ENCODE data around the gene OR2Z1. TPM values are rescaled to one million over a fixed set of nuclear protein-coding genes. Genes with fewer than 3 reads are reported as not detected.

The OR2Z1 gene
- total RNA-seq, 4 donors from 2014 or later = not detected

DNA sequence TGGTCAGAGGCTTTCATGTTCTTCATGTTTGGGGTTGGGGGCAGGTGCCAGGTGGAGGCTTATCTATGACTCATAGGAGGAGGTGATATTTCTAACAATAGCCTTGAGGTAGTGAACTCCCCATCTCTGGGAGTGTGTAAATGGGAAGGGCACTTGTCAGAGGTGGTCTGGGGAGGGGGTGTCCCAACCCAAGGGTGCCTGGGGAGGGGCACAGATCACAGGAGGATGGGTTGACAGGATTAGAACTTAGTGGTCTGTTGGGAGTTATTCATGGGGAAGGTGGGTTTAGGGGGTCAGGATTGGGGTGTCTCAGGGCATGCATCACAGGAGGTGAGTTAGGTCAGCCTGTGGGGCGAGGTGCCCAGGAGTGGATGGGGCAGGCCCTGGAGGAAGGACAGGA lies 24.4 kb upstream of the OR2Z1 start:
- TF ChIP-seq, protein P1, sequence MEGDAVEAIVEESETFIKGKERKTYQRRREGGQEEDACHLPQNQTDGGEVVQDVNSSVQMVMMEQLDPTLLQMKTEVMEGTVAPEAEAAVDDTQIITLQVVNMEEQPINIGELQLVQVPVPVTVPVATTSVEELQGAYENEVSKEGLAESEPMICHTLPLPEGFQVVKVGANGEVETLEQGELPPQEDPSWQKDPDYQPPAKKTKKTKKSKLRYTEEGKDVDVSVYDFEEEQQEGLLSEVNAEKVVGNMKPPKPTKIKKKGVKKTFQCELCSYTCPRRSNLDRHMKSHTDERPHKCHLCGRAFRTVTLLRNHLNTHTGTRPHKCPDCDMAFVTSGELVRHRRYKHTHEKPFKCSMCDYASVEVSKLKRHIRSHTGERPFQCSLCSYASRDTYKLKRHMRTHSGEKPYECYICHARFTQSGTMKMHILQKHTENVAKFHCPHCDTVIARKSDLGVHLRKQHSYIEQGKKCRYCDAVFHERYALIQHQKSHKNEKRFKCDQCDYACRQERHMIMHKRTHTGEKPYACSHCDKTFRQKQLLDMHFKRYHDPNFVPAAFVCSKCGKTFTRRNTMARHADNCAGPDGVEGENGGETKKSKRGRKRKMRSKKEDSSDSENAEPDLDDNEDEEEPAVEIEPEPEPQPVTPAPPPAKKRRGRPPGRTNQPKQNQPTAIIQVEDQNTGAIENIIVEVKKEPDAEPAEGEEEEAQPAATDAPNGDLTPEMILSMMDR (IDR thresholded peaks at IDR 0.05; ENCODE audit: low read depth) = no peak

DNA sequence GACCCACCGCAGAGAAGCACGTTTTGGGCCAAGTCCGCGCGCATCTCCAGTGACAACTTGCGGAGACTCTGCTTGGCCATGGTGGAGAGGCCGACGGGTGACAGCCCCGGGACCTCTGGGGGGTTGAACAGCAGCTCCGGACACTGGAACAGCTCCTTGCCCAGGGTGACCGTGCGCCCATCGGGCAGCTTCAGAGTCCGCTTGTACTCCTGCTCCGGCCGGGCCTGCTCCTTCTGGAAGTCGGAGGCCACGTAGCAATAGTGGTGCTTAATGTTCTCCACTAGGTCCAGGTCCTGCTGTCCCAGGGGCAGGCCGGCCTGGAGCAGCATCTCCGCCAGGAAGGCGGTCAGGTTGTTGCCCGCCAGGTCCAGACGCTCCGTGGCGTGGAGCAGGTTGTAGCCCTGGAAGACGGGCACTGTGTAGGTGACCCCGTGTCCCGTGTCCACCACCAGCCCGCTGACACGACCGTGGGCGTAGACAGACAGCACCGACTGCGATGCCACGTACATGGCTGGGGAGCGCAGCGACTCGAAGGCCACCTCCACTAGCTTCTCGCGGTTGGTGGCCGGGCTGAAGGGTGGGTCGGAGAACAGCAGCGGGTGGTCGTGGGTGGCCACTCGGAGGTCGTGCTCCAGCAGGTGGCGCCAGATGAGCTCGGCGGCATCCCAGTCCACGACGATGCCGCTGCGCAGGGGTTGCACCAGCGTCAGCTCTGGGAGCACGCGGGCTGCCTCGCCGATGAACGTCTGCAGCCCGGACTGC lies 23.6 kb upstream of the OR2Z1 start:
- TF ChIP-seq, protein P1 (IDR thresholded peaks at IDR 0.05; ENCODE audit: low read depth) = no peak

DNA sequence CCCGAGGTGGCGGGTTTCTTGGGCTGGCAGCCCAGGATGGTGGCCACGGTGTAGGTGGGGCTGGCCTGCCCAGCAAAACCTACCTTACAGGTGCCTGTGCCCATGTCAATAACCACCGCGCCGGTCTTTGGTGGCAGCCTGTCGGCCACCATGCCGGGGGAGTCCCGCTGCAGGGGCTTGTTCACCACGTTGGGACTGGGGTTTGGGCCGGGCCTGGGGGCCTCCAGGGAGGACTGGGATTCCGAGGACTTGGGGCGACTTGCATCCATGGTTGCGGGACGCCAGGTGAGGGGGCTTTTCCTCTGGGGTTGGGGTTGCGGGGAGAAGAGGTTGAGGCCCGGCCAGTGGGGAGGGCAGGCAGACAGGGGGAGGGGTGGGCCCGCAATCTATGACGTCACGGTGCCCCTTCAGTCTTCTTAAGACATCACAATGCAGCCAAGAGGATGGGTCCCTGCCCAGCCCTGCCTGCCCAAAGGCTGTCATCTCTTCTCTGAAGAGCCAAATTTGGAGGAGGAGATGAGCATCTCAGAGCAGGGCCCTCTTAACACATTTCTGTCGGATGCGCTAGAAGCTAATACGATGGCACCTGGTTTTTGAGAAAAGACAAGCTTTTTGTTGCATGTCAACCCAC lies 22.9 kb upstream of the OR2Z1 start, which contains the start of gene ACTL9:
Gene ACTL9, minus strand, starts transcription at position 363 of the 631 bp plus-strand sequence. Its CDS starts 94 bp downstream, at position 269.
- TF ChIP-seq, protein P1 (IDR thresholded peaks at IDR 0.05; ENCODE audit: low read depth) = no peak

DNA sequence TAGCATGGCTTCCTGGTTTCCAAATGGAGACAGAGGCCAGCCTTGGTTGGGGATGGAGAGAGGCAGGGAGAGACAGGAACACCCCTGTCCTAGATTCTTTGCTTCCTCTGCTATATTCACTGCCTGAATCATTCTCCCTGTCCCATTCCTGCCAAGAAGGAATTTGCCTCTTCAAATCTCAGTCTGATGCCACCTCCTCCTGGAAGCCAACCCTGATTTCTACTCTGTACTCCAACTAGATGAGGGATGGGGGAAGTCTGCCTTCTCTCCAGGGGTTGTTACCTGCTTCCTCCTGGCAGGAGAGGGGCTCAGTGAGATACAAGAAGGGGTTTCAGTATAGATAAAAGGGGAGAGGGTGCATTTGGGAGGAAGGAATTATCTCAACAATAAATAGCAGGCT lies 21.5 kb upstream of the OR2Z1 start:
- TF ChIP-seq, protein P1 (IDR thresholded peaks at IDR 0.05; ENCODE audit: low read depth) = no peak

DNA sequence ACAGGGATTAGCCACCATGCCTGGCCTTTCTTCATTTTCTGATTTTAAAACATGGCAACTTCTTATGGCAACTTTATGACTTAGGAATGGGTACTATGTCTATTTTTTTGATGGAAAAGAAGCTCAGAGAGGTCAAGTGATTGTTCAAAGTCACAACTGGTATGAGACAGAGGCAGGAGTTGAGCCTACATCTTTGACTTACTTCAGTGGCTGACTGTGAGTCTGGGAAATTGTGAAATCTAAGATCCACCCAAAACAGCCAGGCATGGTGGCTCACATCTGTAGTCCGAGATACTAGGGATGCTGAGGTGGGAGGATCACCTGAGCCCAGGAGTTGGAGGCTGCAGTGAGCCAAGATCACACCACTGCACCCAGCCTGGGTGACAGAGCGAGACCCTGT lies 20.5 kb upstream of the OR2Z1 start:
- TF ChIP-seq, protein P1 (IDR thresholded peaks at IDR 0.05; ENCODE audit: low read depth) = no peak

DNA sequence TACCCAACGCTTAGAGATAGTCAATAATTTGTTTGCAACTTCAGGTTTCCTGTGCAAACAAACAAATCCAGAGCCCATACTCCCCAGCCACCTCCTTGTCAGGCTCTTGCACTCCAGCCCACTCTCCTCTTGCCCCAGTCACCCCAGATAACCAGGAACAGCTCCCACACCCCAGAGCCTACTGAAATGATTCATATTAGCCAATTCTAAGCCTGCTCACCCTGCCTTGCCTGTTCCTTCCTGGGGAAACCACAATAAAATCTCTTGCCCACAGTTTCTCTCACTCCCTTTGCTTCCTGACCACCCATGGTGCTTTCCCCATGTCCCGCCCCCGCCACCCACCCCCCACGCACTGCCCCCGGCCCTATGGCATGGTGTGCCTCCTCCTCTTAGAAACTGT lies 19.1 kb upstream of the OR2Z1 start:
- TF ChIP-seq, protein P1 (IDR thresholded peaks at IDR 0.05; ENCODE audit: low read depth) = no peak

DNA sequence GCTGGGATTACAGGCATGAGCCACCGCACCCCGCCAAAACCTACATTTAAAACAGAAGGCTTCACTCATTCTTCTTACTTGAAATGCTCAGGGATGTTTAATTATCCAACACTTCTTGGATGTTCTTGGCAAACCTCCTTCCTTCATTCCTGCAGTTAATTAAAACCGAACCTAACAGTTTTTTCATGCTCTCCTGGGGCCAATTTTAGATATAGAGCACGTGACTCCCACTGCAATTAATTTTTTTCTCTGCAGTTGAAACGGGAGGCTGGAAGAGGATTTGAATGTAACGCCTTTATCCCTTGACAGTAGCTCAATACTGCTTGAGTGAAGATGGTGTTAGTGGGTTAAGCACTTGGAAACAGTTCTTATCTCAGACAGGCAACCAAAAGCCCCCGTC lies 18.2 kb upstream of the OR2Z1 start:
- TF ChIP-seq, protein P1 (IDR thresholded peaks at IDR 0.05; ENCODE audit: low read depth) = no peak

Data from subcutaneous adipose tissue (tissue), 4 donors.